ENCODE measurements around the gene PTPN14. TPM values are rescaled to one million over a fixed set of nuclear protein-coding genes. Genes with fewer than 3 reads are reported as not detected.
A peak's percentile ranks its signal among the peaks of the same experiment; 100 is the strongest.

PTPN14 gene
- total and polyA plus RNA-seq, 2 of the 8 experiments (the other 6 are each of a cell fraction or from before 2014, with no cell fraction given) = 14.4 to 93.6 TPM

GRCh38 chr1:214523124-214523824, 28.1 kb downstream of the PTPN14 start:
- no peak overlapping the region for H3K14ac ChIP-seq (ENCODE audit: insufficient read length)
- peak overlapping the region; percentile 49 for H3K56ac ChIP-seq (replicated peaks; ENCODE audit: insufficient read length, low read depth, low read length)
- H4K20me1 ChIP-seq (replicated peaks in 1 of 2; ENCODE audit: control insufficient read depth in 1 of 2, insufficient read depth in 2 of 2, low read length in 2 of 2) = peaks cover 0 to 10% of the 10 kb centered on the region in 2 experiments
- POLR2A ChIA-PET (ENCODE audit: partially characterized antibody) = interaction anchor here (0.9 to 3.3 kb wide), 3 partner anchors 10 to 27 kb away, joined by 3 to 8 read pairs (median 3); no protein-coding TSS in a partner anchor
- no peak overlapping the region for H3K23ac ChIP-seq (ENCODE audit: insufficient read length)
- no peaks in the 10 kb centered on the region for H3K36me3 ChIP-seq (ENCODE audit: control insufficient read depth in 2 of 4, insufficient read depth in 4 of 4, low read length in 3 of 4)
- no peak for TF ChIP-seq GABPA (IDR thresholded peaks at IDR 0.05; ENCODE audit: borderline replicate concordance, insufficient read depth, low read length)
- no peak for TF ChIP-seq CREB1 (IDR thresholded peaks at IDR 0.05)
- no peak for TF ChIP-seq ZNF274 (IDR thresholded peaks at IDR 0.05; ENCODE audit: borderline replicate concordance, extremely low read depth, low read length)
- no peak for TF ChIP-seq POLR2AphosphoS5 (IDR thresholded peaks at IDR 0.05; ENCODE audit: low read depth, low read length)
- TF ChIP-seq YY1 (IDR thresholded peaks at IDR 0.05; ENCODE audit: low read depth, low read length) = no peak
- no peak for TF ChIP-seq KDM5A (IDR thresholded peaks at IDR 0.05; ENCODE audit: low read length)
- no peak overlapping the region for H4K91ac ChIP-seq (replicated peaks; ENCODE audit: insufficient read length, low read length)
- H3K79me2 ChIP-seq (ENCODE audit: control insufficient read depth in 1 of 2, insufficient read depth in 2 of 2, low read length in 2 of 2) = peaks cover 0 to 77% of the 10 kb centered on the region in 2 experiments; a peak in 3 of 4 replicates
- H3K23me2 ChIP-seq (ENCODE audit: low read depth, low read length) = no peaks in the 10 kb centered on the region; the same call in 1 of the 2 replicates
- WGBS, 2 experiments (ENCODE audit: extremely low coverage in 1 of 2, insufficient coverage in 1 of 2, insufficient read length in 1 of 2, insufficient replicate concordance in 2 of 2, low coverage in 1 of 2, low lambda C conversion rate in 2 of 2, missing lambda C conversion rate in 1 of 2) = 92% methylated on average over 8 of the region's 8 CpGs; no CpG with 5 or more reads in 1 of the 2 experiments
- H3K4me2 ChIP-seq (ENCODE audit: insufficient read depth in 1 of 2, low read depth in 2 of 2, low read length in 2 of 2) = no peak overlapping the region
- no peak overlapping the region for H3K18ac ChIP-seq (ENCODE audit: extremely low read depth, low read length)
- H2AK5ac ChIP-seq (ENCODE audit: low read depth, low read length) = no peak overlapping the region
- DNase-seq (ENCODE audit: low read depth in 1 of 2, low spot score in 2 of 2) = no peak
- H2BK20ac ChIP-seq (ENCODE audit: low read length) = no peak overlapping the region
- H2BK5ac ChIP-seq (ENCODE audit: low read depth, low read length) = no peak overlapping the region
- peaks cover 0 to 5% (median 1%) of the 10 kb centered on the region in 4 experiments; a peak in 1 of 7 replicates for H3K4me1 ChIP-seq (replicated peaks in 1 of 4; ENCODE audit: control insufficient read depth in 3 of 4, insufficient read depth in 4 of 4, low read length in 3 of 4)
- H3K79me1 ChIP-seq (ENCODE audit: low read depth, low read length) = peaks cover 7% of the 10 kb centered on the region; the same call in 1 of the 2 replicates
- H3K27ac ChIP-seq (ENCODE audit: low read depth, low read length) = no peak overlapping the region
- H2BK15ac ChIP-seq (ENCODE audit: low read length) = no peak overlapping the region
- no peak overlapping the region for H2BK120ac ChIP-seq (replicated peaks; ENCODE audit: low read depth, low read length)
- H3K4ac ChIP-seq (replicated peaks; ENCODE audit: insufficient read length, low read depth, low read length) = peak overlapping the region; percentile 54
- H4K5ac ChIP-seq (ENCODE audit: insufficient read length, low read depth, low read length) = no peak overlapping the region
- no peaks in the 10 kb centered on the region for H3K27me3 ChIP-seq (replicated peaks in 1 of 4; ENCODE audit: control insufficient read depth in 3 of 4, extremely low read depth in 1 of 4, insufficient read depth in 3 of 4, low read length in 3 of 4)
- CTCF ChIA-PET (ENCODE audit: partially characterized antibody) = interaction anchor here (0.8 to 1.8 kb wide), 6 partner anchors 26 to 90 kb away, joined by 3 to 8 read pairs (median 4); no protein-coding TSS in a partner anchor
- H3K4me3 ChIP-seq (ENCODE audit: extremely low read depth in 1 of 4, insufficient read depth in 2 of 4, low read depth in 3 of 4, low read length in 4 of 4) = no peak overlapping the region
- H3K9ac ChIP-seq (replicated peaks in 1 of 4; ENCODE audit: extremely low read depth in 1 of 4, low read depth in 3 of 4, low read length in 3 of 4) = no peak overlapping the region
- H3K9me3 ChIP-seq (ENCODE audit: insufficient read depth in 2 of 2, low read depth in 1 of 2, low read length in 1 of 2) = no peaks in the 10 kb centered on the region
- H2BK12ac ChIP-seq (ENCODE audit: low read depth, low read length) = no peak overlapping the region
- no peak overlapping the region for H4K8ac ChIP-seq (ENCODE audit: extremely low read depth, insufficient read depth, low read length)
- no peak for FAIRE-seq
- no peak overlapping the region for H2AFZ ChIP-seq (ENCODE audit: low read length)
